NCI-H345 treated with DMSO at 0.1 percent for 48 hours (cell line): ENCODE results near the gene PLA2G10.
"Not testable (repeated sequence)": the region's sequence is repeated elsewhere in the genome, so short reads cannot be mapped to it uniquely, and the experiment has no call there.

Source experiments
- DNase-seq: peaks from one replicate; lab custom pipeline; 2025; ENCODE audit not compliant: unreplicated experiment; lab: John Stamatoyannopoulos, UW

PLA2G10 gene

DNA sequence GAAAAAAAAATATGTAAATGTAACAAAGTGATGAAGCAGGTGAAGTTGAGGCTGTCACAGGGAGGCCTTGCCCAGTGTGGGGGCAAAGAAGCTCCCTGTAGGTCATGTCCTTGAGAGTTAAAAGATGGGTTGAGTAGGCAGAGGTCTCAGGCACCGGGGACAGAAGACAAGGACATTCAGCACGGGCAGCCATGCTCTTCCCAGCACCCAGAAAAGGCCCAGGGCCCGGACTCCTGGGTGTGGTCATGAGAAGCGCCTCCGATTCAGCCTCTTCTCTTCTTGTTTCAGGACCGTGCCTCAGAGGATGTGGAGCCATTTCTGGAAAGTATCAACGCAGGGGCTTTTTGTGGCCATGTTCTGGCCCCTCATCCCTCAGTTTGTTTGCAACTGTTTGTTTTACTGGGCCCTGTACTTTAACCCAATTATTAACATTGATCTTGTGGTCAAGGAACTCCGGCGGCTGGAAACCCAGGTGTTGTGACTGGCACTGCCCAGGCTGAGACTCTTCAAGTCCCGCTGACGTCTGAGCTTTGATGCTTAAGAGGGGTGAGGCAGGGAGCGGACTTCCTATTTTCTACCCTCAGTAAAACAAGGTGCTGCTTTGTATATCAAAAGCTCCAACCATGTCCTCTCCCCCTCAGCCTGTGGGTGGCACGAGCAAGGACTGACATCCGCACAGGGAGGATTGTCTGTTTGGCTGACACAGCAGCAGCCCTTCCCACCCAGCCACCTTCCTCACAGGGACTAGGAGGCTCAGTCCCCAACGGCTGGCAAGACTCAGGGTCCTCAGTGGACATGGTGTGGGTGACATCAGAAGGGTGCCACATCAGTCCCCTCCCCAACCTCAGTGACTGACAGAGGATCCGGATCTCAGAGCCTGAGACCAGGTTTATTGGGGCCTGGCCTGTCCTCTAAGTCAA lies 26.5 kb downstream of the PLA2G10 start:
- DNase-seq = no peak

DNA sequence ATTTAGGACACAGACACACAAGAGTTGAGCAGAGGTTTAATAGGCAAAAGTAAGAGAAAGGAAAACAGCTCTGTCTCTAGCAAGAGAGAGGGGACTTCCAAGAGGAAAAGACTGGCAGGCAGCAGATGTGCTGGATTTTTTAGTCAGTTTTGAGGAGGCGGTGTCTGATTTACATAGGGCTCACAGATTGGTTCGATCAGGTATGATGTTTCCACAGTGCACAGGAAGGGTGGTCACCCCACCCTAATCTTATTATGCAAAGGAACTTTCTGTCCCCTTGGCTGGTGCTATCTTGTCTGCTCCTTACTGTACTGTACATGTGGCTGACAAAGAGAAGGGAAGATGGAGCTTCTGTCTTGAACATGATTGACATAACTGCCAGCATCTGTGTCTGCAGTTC lies 36.0 kb downstream of the PLA2G10 start:
- no peak for DNase-seq

DNA sequence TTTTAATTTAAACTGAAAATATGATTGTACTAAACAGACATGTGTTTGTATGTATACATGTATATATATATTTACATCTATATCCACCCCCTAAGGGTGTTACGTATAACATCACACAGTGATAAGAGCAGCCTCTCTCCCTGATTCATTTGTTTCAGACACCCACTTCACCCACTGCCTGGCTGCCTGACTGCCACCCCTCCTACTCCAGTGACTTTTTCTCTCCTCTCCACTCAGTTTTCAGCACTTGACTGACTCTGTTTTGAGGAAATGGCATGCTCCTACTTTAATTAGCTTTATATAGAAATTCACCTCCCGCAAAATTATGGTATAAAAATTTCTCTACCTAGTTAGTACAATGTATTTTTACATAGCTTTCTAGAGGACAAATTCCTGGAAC lies 41.4 kb downstream of the PLA2G10 start:
- no peak for DNase-seq

DNA sequence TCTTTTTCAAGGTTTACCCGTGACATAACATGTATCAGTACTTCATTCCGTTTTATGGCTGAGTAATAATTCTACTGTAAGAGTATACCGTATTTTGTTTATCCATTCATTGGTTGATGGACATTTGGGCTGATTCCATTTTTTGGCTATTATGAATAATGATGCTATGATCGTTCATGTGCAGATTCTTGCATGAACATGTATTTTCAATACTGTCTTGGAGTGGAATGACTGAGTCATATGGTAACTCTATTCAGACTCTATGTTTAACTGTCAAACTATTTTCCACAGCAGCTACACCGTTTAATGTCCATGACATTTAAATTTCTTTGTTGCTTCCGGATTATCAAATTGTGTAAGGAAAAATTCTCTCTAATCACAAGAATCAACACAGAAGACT lies 43.5 kb downstream of the PLA2G10 start:
- no peak for DNase-seq

DNA sequence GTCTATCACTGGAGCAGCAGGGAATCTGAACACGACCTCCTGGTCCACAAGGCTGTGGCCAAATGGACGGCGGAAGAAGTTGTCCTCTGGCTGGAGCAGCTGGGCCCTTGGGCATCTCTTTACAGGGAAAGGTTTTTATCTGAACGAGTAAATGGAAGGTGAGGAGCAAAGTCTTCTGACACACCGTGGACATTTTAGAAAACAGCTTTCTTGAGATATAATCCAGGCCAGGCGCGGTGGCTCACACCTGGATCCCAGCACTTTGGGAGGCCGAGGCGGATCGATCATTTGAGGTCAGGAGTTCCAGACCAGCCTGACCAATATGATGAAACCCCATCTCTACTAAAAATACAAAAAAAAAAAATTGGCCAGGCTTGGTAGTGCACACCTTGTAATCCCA lies 44.3 kb downstream of the PLA2G10 start:
- no peak for DNase-seq

DNA sequence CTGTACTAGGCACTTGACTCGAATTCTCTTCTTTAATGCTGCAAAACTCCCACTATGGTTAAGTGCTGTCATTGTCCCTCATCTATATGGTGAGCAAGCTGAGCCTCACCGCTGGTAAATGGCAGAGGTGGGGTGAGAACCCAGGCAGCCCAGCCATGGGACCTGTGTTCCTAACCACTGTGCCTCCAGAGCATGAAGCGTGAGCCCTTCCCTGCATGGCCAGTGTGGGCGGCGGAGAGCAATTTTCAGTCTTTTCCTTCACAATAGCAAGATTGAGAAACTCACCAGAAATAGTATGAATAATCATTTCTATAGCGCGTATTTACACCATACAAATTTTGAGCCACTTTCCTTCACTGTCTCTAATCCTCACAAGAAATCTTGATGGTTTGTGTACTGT lies 52.2 kb downstream of the PLA2G10 start:
- DNase-seq = no peak

DNA sequence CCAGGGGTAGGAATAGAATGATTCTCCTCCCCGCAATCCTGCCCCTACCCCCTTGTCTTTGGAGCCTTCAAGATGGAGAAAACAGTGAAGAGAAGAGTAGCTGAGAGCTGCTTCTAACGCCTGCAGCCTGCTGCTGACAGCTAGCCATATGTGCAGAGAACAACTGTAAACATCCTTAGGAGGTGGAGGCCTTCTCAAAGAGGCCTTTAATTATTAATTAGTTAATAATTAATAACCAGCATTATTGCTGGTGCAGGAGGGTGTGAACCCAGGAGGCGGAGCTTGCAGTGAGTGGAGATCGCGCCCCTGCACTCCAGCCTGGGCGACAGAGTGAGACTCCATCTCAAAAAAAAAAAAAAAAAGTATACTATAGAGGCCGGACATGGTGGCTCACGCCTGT lies 52.9 kb downstream of the PLA2G10 start:
- DNase-seq = no peak

DNA sequence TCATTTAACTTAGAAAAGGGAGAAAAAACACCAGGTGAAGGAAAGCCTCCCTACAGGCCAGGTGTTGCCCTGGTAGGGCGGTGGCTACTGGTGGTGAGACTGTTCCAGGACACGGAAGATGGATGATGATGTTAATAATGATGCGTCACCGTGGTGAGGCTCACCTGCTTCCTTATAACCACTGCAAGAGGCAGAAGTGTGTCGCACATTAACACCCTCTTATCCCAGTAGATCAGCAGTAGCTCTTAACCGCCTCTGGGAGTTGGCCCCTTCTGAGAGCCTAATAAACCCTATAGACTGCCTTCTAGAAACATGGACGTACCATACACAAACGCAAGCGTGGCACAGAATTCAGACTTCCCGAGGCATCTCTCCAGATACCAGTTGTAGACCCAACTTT lies 53.6 kb downstream of the PLA2G10 start:
- DNase-seq = no peak

DNA sequence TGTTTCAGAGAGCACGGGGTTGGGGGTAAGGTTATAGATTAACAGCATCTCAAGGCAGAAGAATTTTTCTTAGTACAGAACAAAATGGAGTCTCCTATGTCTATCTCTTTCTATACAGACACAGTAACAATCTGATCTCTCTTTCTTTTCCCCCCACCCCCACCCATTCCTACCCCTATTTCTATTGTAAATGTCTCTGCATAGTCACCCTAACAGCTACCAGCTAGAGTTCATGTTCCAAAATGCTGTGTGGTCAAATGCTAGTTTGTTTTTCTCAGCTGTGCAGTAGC lies 57.2 kb downstream of the PLA2G10 start:
- not testable (repeated sequence) for DNase-seq

DNA sequence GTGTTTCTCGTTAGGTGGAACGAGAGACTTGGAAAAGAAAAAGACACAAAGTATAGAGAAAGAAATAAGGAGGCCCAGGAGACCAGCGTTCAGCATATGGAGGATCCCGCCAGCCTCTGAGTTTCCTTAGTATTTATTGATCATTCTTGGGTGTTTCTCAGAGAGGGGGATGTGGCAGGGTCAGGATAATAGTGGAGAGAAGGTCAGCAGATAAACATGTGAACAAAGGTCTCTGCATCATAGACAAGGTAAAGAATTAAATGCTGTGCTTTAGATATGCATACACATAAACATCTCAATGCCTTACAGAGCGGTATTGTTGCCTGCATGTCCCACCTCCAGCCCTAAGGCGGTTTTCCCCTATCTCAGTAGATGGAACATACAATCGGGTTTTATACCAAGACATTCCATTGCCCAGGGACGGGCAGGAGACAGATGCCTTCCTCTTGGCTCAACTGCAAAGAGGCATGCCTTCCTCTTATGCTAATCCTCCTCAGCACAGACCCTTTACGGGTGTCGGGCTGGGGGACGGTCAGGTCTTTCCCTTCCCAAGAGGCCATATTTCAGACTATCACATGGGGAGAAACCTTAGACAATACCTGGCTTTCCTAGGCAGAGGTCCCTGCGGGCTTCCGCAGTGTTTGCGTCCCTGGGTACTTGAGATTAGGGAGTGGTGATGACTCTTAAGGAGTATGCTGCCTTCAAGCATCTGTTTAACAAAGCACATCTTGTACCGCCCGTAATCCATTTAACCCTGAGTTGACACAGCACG lies 57.7 kb downstream of the PLA2G10 start:
- not testable (repeated sequence) for DNase-seq

DNA sequence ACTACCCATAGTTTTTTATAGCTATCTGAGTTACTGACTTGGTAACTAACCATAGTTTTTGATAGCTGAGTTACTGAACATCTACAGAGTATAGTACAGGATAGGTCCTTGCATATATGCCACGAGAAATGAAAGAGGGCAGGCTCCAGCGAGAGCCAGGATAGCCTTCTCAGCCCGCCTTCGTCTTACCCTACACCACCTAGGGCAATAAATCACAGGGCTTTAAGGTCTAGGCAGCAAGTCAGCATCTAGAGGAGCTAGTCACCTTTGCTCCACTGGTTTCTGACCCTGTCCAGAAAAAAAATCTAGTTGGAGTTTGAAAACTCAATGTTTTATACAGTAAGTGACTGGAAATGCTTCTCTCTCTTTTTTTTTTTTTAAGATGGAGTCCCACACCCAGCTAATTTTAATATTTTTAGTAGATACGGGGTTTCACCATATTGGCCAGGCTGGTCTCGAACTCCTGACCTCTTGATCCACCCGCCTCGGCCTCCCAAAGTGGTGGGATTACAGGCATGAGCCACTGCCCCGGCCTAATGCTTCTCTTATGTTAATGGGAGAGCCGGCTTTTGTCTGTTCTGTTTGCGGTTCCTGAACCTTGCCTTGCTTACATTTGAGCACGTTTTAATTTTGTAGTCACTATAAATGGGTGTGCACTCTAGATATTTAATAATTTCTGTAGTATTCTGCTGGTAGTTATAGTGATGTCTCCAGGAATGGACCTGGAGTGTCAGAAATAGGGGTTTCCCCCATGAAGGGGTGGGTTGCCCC lies 58.5 kb downstream of the PLA2G10 start:
- DNase-seq = no peak

DNA sequence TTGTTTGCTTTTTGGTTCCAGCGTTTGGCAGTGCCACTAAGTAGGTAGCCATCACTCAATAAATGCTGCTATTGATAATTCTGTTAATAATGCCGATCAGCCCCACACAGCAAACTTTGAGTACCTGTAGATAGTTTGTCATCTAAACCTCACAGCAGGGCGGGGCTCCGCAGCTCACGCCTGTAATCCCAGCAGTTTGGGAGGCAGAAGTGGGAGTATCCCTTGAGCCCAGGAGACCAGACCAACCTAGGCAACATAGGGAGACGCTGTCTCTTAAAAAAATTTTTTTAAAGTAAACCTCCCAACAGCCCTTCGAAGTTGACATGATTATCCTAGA lies 59.8 kb downstream of the PLA2G10 start:
- no peak for DNase-seq

DNA sequence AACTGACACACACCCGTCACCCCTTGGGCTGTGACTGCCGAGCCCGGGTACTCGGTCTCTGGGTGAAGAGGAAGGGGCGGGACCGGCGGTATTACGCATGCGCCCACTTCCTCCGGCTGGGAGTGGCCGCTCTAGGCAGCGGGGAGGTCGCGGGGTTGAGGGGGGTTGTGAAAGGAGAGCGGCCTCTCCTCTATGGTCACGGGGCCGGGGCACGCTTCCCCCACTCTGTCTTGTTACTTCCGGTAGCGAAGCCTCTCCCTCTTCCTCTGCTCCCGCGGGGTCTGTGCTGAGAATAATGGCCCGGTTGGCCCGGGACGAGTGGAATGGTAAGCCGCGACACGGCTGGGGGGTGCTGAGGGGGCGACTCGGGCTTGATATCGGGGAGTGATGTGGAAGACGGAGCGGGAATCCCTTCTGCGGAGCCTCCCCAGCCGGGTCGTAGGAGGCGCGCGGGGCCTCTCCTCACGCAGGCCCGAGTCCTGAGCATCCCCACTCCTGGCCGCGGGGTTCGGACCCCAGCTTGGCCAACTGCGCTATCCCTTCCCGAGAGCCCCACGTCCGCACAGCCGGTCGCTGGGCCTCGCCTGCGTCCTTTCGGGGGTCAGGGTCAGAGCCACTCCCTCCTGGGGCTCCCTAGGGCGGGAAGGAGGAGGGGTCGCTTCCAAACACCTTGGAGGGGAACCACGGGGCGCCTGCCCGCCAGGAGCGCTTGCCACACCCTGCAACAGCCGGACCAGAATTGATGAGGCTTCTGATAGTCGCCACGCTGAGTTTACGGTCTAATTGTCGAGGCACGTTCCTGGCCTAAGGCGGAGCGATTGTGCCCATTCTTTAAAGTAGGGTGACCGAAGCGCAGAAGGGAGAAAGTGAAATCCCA lies 61.2 kb downstream of the PLA2G10 start, which contains the start of gene BFAR:
Gene BFAR, plus strand, starts transcription at position 259 of the 877 bp plus-strand sequence. CDS start 11,396 bp downstream, outside the sequence.
- DNase-seq = peak; percentile 95

DNA sequence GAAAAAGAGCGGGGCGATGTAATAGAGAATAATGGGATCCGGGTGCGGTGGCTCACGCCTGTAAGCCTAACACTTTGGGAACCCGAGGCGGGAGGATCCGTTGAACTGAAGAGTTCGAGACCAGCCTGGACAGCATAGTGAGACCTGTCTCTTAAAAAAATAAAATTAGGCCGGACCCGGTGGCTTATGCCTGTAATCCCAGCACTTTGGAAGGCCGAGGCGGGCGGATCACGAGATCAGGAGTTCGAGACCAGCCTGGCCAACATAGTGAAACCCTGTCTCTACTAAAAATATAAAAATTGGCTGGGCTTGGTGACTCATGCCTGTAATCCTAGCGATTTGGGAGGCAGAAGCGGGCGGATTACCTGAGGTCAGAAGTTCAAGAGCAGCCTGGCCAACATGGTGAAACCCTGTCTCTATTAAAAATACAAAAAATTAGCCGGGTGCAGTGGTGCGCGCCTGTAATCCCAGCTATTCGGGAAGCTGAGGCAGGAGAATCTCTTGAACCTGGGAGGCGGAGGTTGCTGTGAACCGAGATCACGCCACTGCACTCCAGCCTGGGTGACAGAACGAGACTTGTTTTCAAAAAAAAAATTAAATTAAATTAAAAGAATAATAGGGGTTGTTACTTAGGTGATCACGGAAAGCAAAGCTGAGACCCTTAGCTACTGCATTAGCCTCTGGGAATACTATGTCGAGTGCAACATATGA lies 63.3 kb downstream of the PLA2G10 start:
- DNase-seq = not testable (repeated sequence)

DNA sequence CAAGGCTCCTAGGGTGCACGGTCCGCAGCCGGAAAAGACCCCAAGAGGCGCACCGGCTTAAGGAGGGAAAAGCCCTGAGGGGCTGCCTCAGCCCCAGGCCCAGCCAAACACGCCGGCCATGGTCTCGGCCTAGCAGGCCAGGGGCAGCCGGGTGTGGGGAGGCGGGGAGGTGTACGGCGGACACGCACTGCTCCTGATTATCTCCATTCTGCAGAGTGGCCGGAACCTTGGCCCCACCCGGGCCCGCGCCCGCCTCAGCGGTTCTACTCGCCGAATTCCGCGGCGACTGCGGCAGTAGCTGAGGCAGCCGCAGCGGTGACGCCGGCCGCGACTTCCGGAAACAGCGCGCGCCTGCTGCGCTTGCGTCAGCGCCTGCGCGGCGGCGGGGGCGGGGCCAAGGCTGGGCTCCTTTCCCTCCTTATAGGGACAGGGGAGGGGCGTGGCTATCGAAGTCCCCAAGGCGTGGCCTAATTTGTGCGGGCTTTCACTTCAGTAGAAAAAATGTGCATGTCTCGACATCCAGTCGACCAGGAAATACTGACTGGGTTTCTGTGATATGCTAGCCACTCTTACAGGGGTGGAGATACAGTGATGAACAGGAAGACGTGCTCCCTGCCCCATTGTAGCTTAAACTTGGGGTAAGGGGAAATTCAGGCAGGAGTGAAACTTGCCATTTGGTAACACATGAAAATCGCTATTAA lies 64.0 kb downstream of the PLA2G10 start, which contains the start of gene PARN:
Gene PARN, minus strand, starts transcription at position 342 of the 701 bp plus-strand sequence. Its CDS starts 135 bp downstream, at position 207.
- DNase-seq = peak; percentile 82

DNA sequence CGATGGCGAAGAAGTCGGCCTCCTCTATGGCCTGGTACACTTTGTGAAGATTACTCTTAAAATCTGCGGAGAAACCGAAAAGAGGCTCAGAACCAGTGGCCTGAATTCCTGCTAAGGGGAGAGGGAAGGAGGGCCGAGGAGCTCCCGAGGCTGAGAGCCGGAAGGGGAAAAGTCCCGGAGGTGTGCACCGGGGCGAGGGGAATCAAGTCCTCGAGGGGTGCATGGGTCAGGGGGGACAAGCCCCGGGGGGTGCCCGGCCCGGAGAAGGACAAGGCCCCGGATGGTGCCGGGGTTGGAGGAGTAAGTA lies 64.5 kb downstream of the PLA2G10 start:
- DNase-seq = no peak

DNA sequence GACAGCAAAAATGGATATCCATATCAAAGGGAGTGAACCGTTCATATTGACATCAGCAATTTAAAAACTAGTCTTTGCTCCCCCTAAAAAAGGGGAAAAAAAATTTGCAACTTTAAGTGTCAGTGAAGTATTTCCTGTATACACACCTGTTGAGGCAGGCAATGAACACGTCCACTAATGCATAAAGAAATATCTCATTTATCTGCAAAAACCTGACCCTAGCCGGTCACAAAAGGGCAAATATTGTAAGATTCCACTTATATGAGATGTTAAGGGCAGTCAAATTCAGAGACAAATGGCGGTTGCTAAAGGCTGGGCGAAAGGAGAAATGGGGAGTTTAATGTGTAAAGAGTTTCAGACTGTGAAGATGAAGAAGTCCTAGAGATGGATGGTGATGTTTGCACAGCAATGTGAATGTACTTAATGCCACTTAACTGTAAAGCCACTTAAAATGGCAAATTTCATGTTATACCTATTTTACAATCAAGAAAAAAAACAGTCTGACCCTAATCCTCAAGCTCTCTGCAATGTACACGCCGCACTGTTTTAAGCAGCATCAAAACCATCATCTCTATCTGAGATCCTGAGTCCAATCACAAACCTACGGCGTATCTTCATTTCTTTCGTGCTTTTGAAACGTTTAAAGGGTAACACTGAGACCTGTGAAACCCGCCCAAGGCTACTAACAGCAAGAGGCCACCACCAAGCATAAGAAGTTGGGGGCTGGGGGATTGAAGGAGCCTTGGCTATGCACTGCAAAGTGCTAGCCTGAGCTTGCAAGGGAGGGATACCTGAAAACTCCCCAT lies 65.1 kb downstream of the PLA2G10 start:
- DNase-seq = no peak

DNA sequence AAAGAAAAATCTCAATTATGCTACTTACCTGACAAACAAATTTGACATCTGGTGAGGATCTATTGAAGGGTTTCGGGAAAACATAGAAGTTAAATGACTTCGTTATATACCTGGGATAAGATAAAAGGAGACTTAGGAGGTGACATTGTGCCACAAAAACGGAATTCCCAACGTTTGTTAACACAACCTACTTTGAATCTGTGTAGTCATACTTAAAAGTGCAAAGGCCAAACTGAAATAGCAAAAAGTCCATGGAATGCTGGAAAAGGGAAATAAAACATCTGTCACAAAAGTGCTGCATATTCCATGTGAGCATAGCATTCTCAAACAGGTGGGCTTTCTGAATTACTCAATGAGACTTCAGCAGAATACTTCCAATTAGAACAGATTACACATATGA lies 67.0 kb downstream of the PLA2G10 start:
- DNase-seq = no peak
